ENCODE data around the gene RNF141. TPM values are rescaled to one million over a fixed set of nuclear protein-coding genes. Genes with fewer than 3 reads are reported as not detected.

The RNF141 gene
- polyA plus RNA-seq, 1 donor from 2014 or later = 79.2 TPM

DNA sequence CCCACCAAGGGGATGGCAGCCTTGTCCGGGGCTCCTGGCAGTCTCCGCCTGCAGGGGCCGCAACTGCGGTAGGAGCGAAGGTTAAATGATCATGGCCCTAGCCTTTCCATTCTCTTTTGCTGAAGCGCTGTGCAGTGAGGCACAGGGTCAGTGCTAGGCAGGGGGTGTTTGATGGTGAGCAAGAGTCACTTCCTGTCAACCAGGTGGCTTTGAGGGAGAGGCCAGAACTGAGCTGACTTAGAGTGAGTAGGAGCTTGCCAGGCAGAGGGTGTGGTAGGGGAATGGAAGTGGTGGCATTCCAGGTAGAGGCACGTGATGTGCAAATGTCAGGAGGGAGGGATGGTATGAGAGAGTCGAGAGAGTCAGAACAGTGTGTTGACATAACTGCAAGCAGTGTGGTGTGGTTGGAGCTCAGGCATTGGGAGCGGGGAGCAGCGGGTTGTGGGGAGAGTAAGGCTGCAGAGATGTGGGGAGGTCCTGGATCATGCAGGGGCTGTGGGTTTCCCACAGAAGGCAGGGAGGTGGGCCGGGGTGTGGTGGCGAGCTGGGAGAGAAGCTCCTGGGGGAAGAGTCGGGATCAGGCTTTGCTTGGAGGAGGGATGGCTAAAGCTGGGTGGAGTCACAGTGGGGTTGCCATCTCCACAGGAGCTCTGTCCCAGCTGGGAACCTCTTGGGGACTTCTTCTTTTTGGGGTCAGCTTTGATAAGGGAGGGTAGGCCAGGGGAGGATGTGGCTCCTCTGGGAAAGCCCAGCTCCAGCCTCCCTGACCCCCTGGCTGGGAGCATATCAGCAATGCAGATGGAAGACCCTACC, 52.7 kb downstream of the RNF141 start:
- Histone ChIP-seq H3K79me2 (replicated peaks; ENCODE audit: insufficient read depth, low read length) (no peaks in the 10 kb centered on the region), H3K9me2 (ENCODE audit: insufficient read depth, low read length) (no peaks in the 10 kb centered on the region), H3K9ac (ENCODE audit: low read length) (no peak overlapping the region), H3K27me3 (ENCODE audit: insufficient read depth, low read depth, low read length) (no peaks in the 10 kb centered on the region), H4K20me1 (ENCODE audit: insufficient read depth) (no peaks in the 10 kb centered on the region), H3F3A (ENCODE audit: insufficient read depth, low read length, poor library complexity, severe bottlenecking) (no peaks in the 10 kb centered on the region), H3K4me3 (ENCODE audit: low read length) (no peak overlapping the region), H3K9me3 (ENCODE audit: low read length) (no peaks in the 10 kb centered on the region), H3K4me2 (ENCODE audit: low read length) (no peak overlapping the region), H3K27ac (ENCODE audit: low read length) (no peak overlapping the region), H3K36me3 (ENCODE audit: insufficient read depth, low read length) (no peaks in the 10 kb centered on the region), H2AFZ (ENCODE audit: low read depth, low read length) (no peak overlapping the region)
- TF ChIP-seq EP300 (conservative IDR thresholded peaks at IDR 0.05; ENCODE audit: poor library complexity, severe bottlenecking) (no peak), EZH2 (IDR thresholded peaks at IDR 0.05; ENCODE audit: borderline replicate concordance, insufficient read depth, low read length, poor library complexity, severe bottlenecking) (no peak), SMC3 (conservative IDR thresholded peaks at IDR 0.05; ENCODE audit: poor library complexity) (no peak), MXI1 (conservative IDR thresholded peaks at IDR 0.05; ENCODE audit: poor library complexity, severe bottlenecking) (no peak), TAF1 (IDR thresholded peaks at IDR 0.05; ENCODE audit: low read depth) (no peak), POLR2AphosphoS5 (IDR thresholded peaks at IDR 0.05) (no peak), REST (IDR thresholded peaks at IDR 0.05; ENCODE audit: borderline replicate concordance) (no peak), RAD21 (conservative IDR thresholded peaks at IDR 0.05) (no peak)
- TF ChIP-seq, protein P1, sequence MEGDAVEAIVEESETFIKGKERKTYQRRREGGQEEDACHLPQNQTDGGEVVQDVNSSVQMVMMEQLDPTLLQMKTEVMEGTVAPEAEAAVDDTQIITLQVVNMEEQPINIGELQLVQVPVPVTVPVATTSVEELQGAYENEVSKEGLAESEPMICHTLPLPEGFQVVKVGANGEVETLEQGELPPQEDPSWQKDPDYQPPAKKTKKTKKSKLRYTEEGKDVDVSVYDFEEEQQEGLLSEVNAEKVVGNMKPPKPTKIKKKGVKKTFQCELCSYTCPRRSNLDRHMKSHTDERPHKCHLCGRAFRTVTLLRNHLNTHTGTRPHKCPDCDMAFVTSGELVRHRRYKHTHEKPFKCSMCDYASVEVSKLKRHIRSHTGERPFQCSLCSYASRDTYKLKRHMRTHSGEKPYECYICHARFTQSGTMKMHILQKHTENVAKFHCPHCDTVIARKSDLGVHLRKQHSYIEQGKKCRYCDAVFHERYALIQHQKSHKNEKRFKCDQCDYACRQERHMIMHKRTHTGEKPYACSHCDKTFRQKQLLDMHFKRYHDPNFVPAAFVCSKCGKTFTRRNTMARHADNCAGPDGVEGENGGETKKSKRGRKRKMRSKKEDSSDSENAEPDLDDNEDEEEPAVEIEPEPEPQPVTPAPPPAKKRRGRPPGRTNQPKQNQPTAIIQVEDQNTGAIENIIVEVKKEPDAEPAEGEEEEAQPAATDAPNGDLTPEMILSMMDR (IDR thresholded peaks at IDR 0.05; ENCODE audit: poor library complexity, severe bottlenecking) = no peak

GRCh38 chr11:10487002-10487647, 53.9 kb downstream of the RNF141 start:
- Histone ChIP-seq H2AFZ (ENCODE audit: low read depth, low read length) (no peak overlapping the region), H3K27ac (ENCODE audit: low read length) (no peak overlapping the region), H3K9ac (ENCODE audit: low read length) (no peak overlapping the region), H4K20me1 (ENCODE audit: insufficient read depth) (no peaks in the 10 kb centered on the region), H3K4me2 (ENCODE audit: low read length) (no peak overlapping the region), H3F3A (ENCODE audit: insufficient read depth, low read length, poor library complexity, severe bottlenecking) (no peaks in the 10 kb centered on the region), H3K79me2 (replicated peaks; ENCODE audit: insufficient read depth, low read length) (no peaks in the 10 kb centered on the region), H3K27me3 (ENCODE audit: insufficient read depth, low read depth, low read length) (no peaks in the 10 kb centered on the region), H3K36me3 (ENCODE audit: insufficient read depth, low read length) (no peaks in the 10 kb centered on the region), H3K9me2 (ENCODE audit: insufficient read depth, low read length) (no peaks in the 10 kb centered on the region), H3K9me3 (ENCODE audit: low read length) (no peaks in the 10 kb centered on the region), H3K4me3 (ENCODE audit: low read length) (no peak overlapping the region)
- TF ChIP-seq, protein P1 (IDR thresholded peaks at IDR 0.05; ENCODE audit: poor library complexity, severe bottlenecking) = no peak
- no peak for TF ChIP-seq SMC3 (conservative IDR thresholded peaks at IDR 0.05; ENCODE audit: poor library complexity)
- TF ChIP-seq EP300 (conservative IDR thresholded peaks at IDR 0.05; ENCODE audit: poor library complexity, severe bottlenecking) = no peak
- no peak for TF ChIP-seq TAF1 (IDR thresholded peaks at IDR 0.05; ENCODE audit: low read depth)
- no peak for TF ChIP-seq EZH2 (IDR thresholded peaks at IDR 0.05; ENCODE audit: borderline replicate concordance, insufficient read depth, low read length, poor library complexity, severe bottlenecking)
- TF ChIP-seq RAD21 (conservative IDR thresholded peaks at IDR 0.05) = no peak
- no peak for TF ChIP-seq REST (IDR thresholded peaks at IDR 0.05; ENCODE audit: borderline replicate concordance)
- TF ChIP-seq POLR2AphosphoS5 (IDR thresholded peaks at IDR 0.05) = no peak
- no peak for TF ChIP-seq MXI1 (conservative IDR thresholded peaks at IDR 0.05; ENCODE audit: poor library complexity, severe bottlenecking)

Measured in neural cell (in vitro differentiated cells).